HG03432 (cell line): ENCODE results near the gene IBA57.
"Not testable (repeated sequence)": the region's sequence is repeated elsewhere in the genome, so short reads cannot be mapped to it uniquely, and the experiment has no call there.

ENCODE experiments used
- ATAC-seq: cut with Tn5 transposase; IDR thresholded peaks from one replicate; pipeline ENCODE4 v1.9.1; 2021; ENCODE audit warnings: mild to moderate bottlenecking, moderate library complexity; ENCODE audit not compliant: unreplicated experiment

IBA57 gene

GRCh38 chr1:228184152-228184551, 18.5 kb downstream of the IBA57 start:
- ATAC-seq: no peak

- no peak for ATAC-seq
Measured at GRCh38 chr1:228185641-228185965, 20.0 kb downstream of the IBA57 start.

- ATAC-seq: not testable (repeated sequence)
Measured at GRCh38 chr1:228188249-228188648, 22.6 kb downstream of the IBA57 start.

GRCh38 chr1:228190182-228190581, 24.6 kb downstream of the IBA57 start:
- no peak for ATAC-seq

- no peak for ATAC-seq
Measured at GRCh38 chr1:228190778-228191177, 25.2 kb downstream of the IBA57 start.

- no peak for ATAC-seq
Measured at GRCh38 chr1:228194436-228194835, 28.8 kb downstream of the IBA57 start.

GRCh38 chr1:228194921-228195812, 29.6 kb downstream of the IBA57 start:
- no peak for ATAC-seq

- no peak for ATAC-seq
Measured at GRCh38 chr1:228197555-228198147, 32.0 kb downstream of the IBA57 start.

- ATAC-seq: no peak
Measured at GRCh38 chr1:228198977-228199590, 33.5 kb downstream of the IBA57 start.

- no peak for ATAC-seq
Measured at GRCh38 chr1:228204958-228205357, 39.4 kb downstream of the IBA57 start.

- no peak for ATAC-seq
Measured at GRCh38 chr1:228205526-228206436, 40.2 kb downstream of the IBA57 start.

GRCh38 chr1:228206582-228207351, 41.2 kb downstream of the IBA57 start:
- no peak for ATAC-seq

- no peak for ATAC-seq
Measured at GRCh38 chr1:228207381-228207810, 41.8 kb downstream of the IBA57 start.

- no peak for ATAC-seq
Measured at GRCh38 chr1:228207851-228208821, 42.5 kb downstream of the IBA57 start, which contains the start of gene OBSCN. TSS of gene OBSCN (plus strand) at chr1:228208044. CDS start at chr1:228211784, 3,740 bp downstream.

- ATAC-seq: no peak
Measured at GRCh38 chr1:228208831-228209551, 43.4 kb downstream of the IBA57 start.

- no peak for ATAC-seq
Measured at GRCh38 chr1:228209657-228210056, 44.1 kb downstream of the IBA57 start.

GRCh38 chr1:228210076-228210651, 44.6 kb downstream of the IBA57 start:
- ATAC-seq: no peak
